HepG2 (cell line): ENCODE measurements around the gene EXOC3. TPM values are rescaled to one million over a fixed set of nuclear protein-coding genes. Genes with fewer than 3 reads are reported as not detected.

Experiments used
- ATAC-seq: fragments of 200-7000 bp; cut with Tn5 transposase; 3 replicates; pipeline ENCODE4 v1.9.1; 2020; ENCODE audit warnings: mild to moderate bottlenecking, moderate library complexity
- BruUV-seq: library from RNA; stranded (reverse); fragments of 400-500 nt; replicated peaks from 2 replicates; lab custom pipeline; 2021; lab: Mats Ljungman, UMichigan
- CTCF ChIA-PET: fragments of 300-600 bp; formaldehyde crosslinking; extraction: SDS; loops from one replicate; lab custom pipeline; 2021; ENCODE audit warnings: low total read pairs, inconsistent platforms, low intra/inter-chr PET ratio; lab: Yijun Ruan, JAX
- POLR2A ChIA-PET: fragments of 350-600 bp; sonication (Branson Sonifier 250); formaldehyde crosslinking; loops from one replicate; lab custom pipeline; 2020; ENCODE audit warnings: antibody characterized with exemption, inconsistent platforms; lab: Yijun Ruan, JAX
- DNase-seq: peaks from one replicate; pipeline ENCODE4 v3.0.0-alpha.2; 2015; ENCODE audit warnings: low spot score
- FAIRE-seq: peaks from 3 replicates; lab custom pipeline; 2011; peaks lifted over from hg19 to GRCh38; lab: Jason Lieb, UNC
- H2AFZ ChIP-seq: one replicate; pipeline ENCODE4 v1.6.1; 2011; ENCODE audit warnings: low read length, inconsistent platforms
- H3K27ac ChIP-seq: fragments of 300-600 bp; 3 replicates; pipeline ENCODE4 v1.8.0; 2011; ENCODE audit warnings: mixed run types, mild to moderate bottlenecking, mixed read lengths, low read length, inconsistent platforms; ENCODE audit not compliant: insufficient read depth; ENCODE audit errors: extremely low read length
- H3K27me3 ChIP-seq, 2 experiments: fragments of 200-600 bp in 1 of 2; 2 replicates in 1 of 2; 3 replicates in 1 of 2; pipeline versions ENCODE4 v1.6.0 to v1.8.0; 2011; ENCODE audit warnings: low read length in 2 of 2, mild to moderate bottlenecking in 2 of 2, moderate library complexity in 2 of 2, inconsistent platforms in 1 of 2; ENCODE audit not compliant: insufficient read depth in 2 of 2, control insufficient read depth in 1 of 2
- H3K36me3 ChIP-seq, 2 experiments: fragments of 200-600 bp in 1 of 2; replicated peaks in 1 of 2; 2 replicates in 1 of 2; 3 replicates in 1 of 2; pipeline versions ENCODE4 v1.5.1 to v1.8.0; 2011; ENCODE audit warnings: low read length in 2 of 2, inconsistent platforms in 1 of 2; ENCODE audit not compliant: insufficient read depth in 2 of 2, control insufficient read depth in 1 of 2
- H3K4me1 ChIP-seq: 2 replicates; pipeline ENCODE4 v1.5.1; 2012; ENCODE audit warnings: low read length, inconsistent platforms; ENCODE audit not compliant: insufficient read depth
- H3K4me2 ChIP-seq: 2 replicates; pipeline ENCODE4 v1.6.0; 2011; ENCODE audit warnings: low read depth, low read length, inconsistent platforms
- H3K4me3 ChIP-seq, 3 experiments: fragments of 200-600 bp in 1 of 3; sonication (generic), shearing (Covaris generic) in 1 of 3; replicated peaks in 1 of 3; 2 replicates each; pipeline ENCODE4 v1.5.1; 2011 to 2016; ENCODE audit warnings: low read length in 3 of 3, inconsistent platforms in 2 of 3, low read depth in 2 of 3, mild to moderate bottlenecking in 2 of 3, control low read depth in 1 of 3, mixed read lengths in 1 of 3; ENCODE audit not compliant: insufficient read depth in 1 of 3
- H3K79me2 ChIP-seq: one replicate; pipeline ENCODE4 v1.6.1; 2011; ENCODE audit warnings: low read length, inconsistent platforms; ENCODE audit not compliant: insufficient read depth
- H3K9ac ChIP-seq: 2 replicates; pipeline ENCODE4 v1.6.0; 2011; ENCODE audit warnings: mild to moderate bottlenecking, low read depth, low read length, inconsistent platforms; ENCODE audit not compliant: insufficient read depth
- H3K9me3 ChIP-seq: 2 replicates; pipeline ENCODE4 v1.5.1; 2012; ENCODE audit warnings: mild to moderate bottlenecking, low read length
- H4K20me1 ChIP-seq: 2 replicates; pipeline ENCODE4 v1.6.0; 2011; ENCODE audit warnings: inconsistent platforms, mild to moderate bottlenecking, low read length, moderate library complexity; ENCODE audit not compliant: insufficient read depth
- ASH2L ChIP-seq: fragments of 300-600, 200-600 bp; sonication (generic); IDR thresholded peaks from 2 replicates; pipeline ENCODE4 v1.7.0; 2017; ENCODE audit warnings: low read depth, mild to moderate bottlenecking, moderate library complexity, mixed read lengths, low read length; ENCODE audit not compliant: insufficient read length
- HNF4A ChIP-seq: sonication (generic); formaldehyde crosslinking; IDR thresholded peaks from 2 replicates; pipeline ENCODE4 v1.4.0; 2020; ENCODE audit warnings: missing genetic modification reagents
- REPIN1 ChIP-seq: sonication (generic); formaldehyde crosslinking; IDR thresholded peaks from 2 replicates; pipeline ENCODE4 v1.8.0; 2022; ENCODE audit warnings: missing genetic modification reagents, low read depth, mild to moderate bottlenecking, borderline replicate concordance
- ZBTB43 ChIP-seq: sonication (generic); formaldehyde crosslinking; conservative IDR thresholded peaks from 2 replicates; pipeline ENCODE4 v1.4.0; 2020; ENCODE audit warnings: missing genetic modification reagents
- ZNF580 ChIP-seq: IDR thresholded peaks from 2 replicates; pipeline ENCODE4 v1.6.1; 2016; ENCODE audit warnings: low read depth, borderline replicate concordance
- ZNF768 ChIP-seq: sonication (generic); formaldehyde crosslinking; IDR thresholded peaks from 2 replicates; pipeline ENCODE4 v1.4.0; 2020; ENCODE audit warnings: missing genetic modification reagents
- ZNF800 ChIP-seq: sonication (generic); formaldehyde crosslinking; IDR thresholded peaks from 2 replicates; pipeline ENCODE4 v1.4.0; 2020; ENCODE audit warnings: missing genetic modification reagents
- ZSCAN31 ChIP-seq: sonication (generic); formaldehyde crosslinking; IDR thresholded peaks from 2 replicates; pipeline ENCODE4 v1.5.0; 2020; ENCODE audit warnings: low read depth, mild to moderate bottlenecking, missing genetic modification reagents
- WGBS: methylation state at CpG from one replicate; pipeline ENCODE4 v1.1.6; 2017; ENCODE audit warnings: low lambda C conversion rate; 5-methylcytosine and 5-hydroxymethylcytosine counted together
- in situ Hi-C: cut with HindIII; loops from 2 replicates; pipeline ENCODE4 v1.10.0; 2017; ENCODE audit warnings: low pct_unique_long_range_greater_than_20kb; ENCODE audit not compliant: extremely low pct_ligation_motif_present
- intact Hi-C: fragments of 100-400 bp; cut with micrococcal nuclease; formaldehyde crosslinking; loops from one replicate; pipeline ENCODE4 v1.10.0; 2022; ENCODE audit not compliant: unreplicated experiment
- polyA plus RNA-seq, 8 experiments: library from polyadenylated mRNA; depleted of rRNA in 3 of 8; stranded (reverse) in 7 of 8; unstranded in 1 of 8; fragments of >200 nt; fragmentation: Illumina TruSeq in 4 of 8; extraction: Trizol in 4 of 8; gene quantifications; 2 replicates each; pipeline versions ENCODE4 v1.2.1 to v1.2.3, GENCODE V29; 2011 to 2016; ENCODE audit warnings: low read depth in 4 of 8, missing spikeins in 1 of 8, mixed read lengths in 1 of 8; ENCODE audit not compliant: insufficient read depth in 1 of 8
- total RNA-seq, 5 experiments: library from RNA; depleted of rRNA; stranded (reverse); fragments of >200 nt; fragmentation: Illumina TruSeq; extraction: Trizol; gene quantifications; 2 replicates each; pipeline ENCODE4 v1.2.3, GENCODE V29; 2016; ENCODE audit warnings: low read depth in 1 of 5

The EXOC3 gene
- total and polyA plus RNA-seq, 2 of the 13 experiments (the other 11 are each of a cell fraction or from before 2014, with no cell fraction given) = 9.2 to 20.5 TPM

- FAIRE-seq = peak; percentile 34
- POLR2A ChIA-PET = no interaction called here
- in situ Hi-C loops = no loop called here
Measured at GRCh38 chr5:514673-515072, 71.7 kb downstream of the EXOC3 start.

More at GRCh38 chr5:514673-515072, 71.7 kb downstream of the EXOC3 start:
- Histone ChIP-seq H4K20me1 (no peaks in the 10 kb centered on the region), H3K79me2 (no peaks in the 10 kb centered on the region), H3K27me3 (peaks cover 1 to 49% of the 10 kb centered on the region in 2 experiments; a peak in 3 of 5 replicates), H3K4me1 (peaks cover 14% of the 10 kb centered on the region), H3K9ac (no peak overlapping the region), H3K4me2 (peak overlapping the region; percentile 56), H3K4me3 (peak overlapping the region in 1 of 3 experiments; percentile 35; a peak in 2 of 6 replicates), H3K9me3 (no peaks in the 10 kb centered on the region), H3K27ac (no peak overlapping the region), H3K36me3 (no peaks in the 10 kb centered on the region), H2AFZ (no peak overlapping the region)
- DNase-seq (peak; percentile 25), ATAC-seq (peak; percentile 77)
- TF ChIP-seq ZNF768 (CRISPR knock-in tag) = no peak
- TF ChIP-seq REPIN1 (CRISPR knock-in tag) = no peak
- no peak for TF ChIP-seq ZBTB43 (CRISPR knock-in tag)
- TF ChIP-seq ASH2L = no peak
- TF ChIP-seq ZNF580 (CRISPR knock-in tag) = no peak
- TF ChIP-seq ZNF800 (CRISPR knock-in tag) = 0 out of 2 replicates have a peak, but pooled peaks have one; percentile 41
- no peak for TF ChIP-seq ZSCAN31 (CRISPR knock-in tag)
- peak; percentile 51 for TF ChIP-seq HNF4A (CRISPR knock-in tag)
- intact Hi-C loops = no loop called here
- CTCF ChIA-PET = no interaction called here
- WGBS = 12% methylated on average over 6 of the region's 8 CpGs
- no TSS peak for BruUV-seq
